ENCODE results near the gene SMPX.

Gene SMPX

DNA sequence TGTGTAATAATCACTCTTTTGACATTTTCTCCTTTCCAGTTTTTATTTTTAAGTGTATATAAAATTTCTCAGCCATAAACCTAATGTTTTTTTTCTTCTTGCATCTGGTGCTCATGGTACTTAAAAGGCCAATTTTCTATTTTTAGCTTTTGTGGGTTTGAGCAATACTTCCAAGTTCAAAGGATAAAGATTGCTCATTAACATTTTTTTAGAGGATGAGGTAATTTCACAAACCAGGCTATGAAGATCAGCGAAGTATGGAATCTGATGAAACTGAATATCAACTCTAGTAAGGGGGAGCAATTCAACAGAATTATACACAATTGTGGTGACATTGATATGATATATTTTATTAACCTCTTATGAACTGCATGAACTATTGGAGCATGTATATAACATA lies 74.0 kb downstream of the SMPX start:
- DNase-seq (ENCODE audit: low read depth), result peak; percentile 4
- no peak overlapping the region for H3K4me3 ChIP-seq (replicated peaks; ENCODE audit: low read depth, low read length)
- TF ChIP-seq, protein P1, sequence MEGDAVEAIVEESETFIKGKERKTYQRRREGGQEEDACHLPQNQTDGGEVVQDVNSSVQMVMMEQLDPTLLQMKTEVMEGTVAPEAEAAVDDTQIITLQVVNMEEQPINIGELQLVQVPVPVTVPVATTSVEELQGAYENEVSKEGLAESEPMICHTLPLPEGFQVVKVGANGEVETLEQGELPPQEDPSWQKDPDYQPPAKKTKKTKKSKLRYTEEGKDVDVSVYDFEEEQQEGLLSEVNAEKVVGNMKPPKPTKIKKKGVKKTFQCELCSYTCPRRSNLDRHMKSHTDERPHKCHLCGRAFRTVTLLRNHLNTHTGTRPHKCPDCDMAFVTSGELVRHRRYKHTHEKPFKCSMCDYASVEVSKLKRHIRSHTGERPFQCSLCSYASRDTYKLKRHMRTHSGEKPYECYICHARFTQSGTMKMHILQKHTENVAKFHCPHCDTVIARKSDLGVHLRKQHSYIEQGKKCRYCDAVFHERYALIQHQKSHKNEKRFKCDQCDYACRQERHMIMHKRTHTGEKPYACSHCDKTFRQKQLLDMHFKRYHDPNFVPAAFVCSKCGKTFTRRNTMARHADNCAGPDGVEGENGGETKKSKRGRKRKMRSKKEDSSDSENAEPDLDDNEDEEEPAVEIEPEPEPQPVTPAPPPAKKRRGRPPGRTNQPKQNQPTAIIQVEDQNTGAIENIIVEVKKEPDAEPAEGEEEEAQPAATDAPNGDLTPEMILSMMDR (IDR thresholded peaks at IDR 0.05; ENCODE audit: low read length, missing control alignments), result no peak

DNA sequence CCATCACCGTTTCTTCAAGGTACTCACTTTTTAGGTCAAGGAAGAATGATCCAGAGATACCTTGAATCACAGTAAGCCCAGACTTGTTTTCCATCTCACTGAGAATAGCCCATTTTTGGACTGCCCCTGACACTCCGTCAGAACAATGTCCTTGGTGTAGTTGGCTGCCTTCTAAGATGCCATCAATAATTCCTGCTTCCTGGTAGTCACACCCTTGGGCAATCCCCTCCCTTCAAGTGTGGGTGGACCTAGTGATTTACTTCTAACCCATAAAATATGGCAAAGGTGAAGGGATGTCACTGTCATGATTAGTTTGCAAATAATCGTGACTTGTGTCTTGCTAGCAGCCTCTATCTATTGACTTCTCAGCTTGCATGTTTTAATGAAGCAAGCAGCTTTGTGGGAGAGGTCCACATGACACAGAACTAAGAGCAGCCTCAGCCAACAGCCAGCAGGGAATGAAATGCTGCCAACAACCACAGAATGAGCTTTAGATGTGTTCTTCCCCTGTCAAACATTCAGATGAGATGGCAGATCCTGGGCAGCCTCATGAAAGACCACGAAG lies 79.8 kb downstream of the SMPX start:
- H3K4me3 ChIP-seq (replicated peaks; ENCODE audit: low read depth, low read length), result no peak overlapping the region
- DNase-seq (ENCODE audit: low read depth), result no peak
- TF ChIP-seq, protein P1 (IDR thresholded peaks at IDR 0.05; ENCODE audit: low read length, missing control alignments), result no peak

DNA sequence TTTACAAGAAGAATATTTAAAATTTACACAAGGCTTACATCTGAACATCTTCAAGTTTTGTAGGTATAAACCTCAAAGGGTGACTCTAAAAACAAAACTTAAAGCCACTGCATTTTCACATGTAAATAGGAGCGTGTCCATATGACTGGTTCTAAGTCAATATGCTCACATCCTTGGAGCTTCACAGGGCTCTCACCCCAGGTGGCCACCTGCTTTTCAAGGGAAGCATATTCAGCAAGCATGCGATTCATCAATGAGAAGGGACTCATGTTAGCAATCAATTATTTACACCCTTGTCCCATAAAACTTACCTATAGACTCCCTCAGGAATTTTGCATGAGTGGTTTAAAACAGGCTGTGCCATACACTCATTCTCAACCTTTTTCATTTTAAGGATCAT lies 82.0 kb downstream of the SMPX start:
- TF ChIP-seq, protein P1 (IDR thresholded peaks at IDR 0.05; ENCODE audit: low read length, missing control alignments), result no peak
- no peak for DNase-seq (ENCODE audit: low read depth)
- H3K4me3 ChIP-seq (replicated peaks; ENCODE audit: low read depth, low read length), result no peak overlapping the region

DNA sequence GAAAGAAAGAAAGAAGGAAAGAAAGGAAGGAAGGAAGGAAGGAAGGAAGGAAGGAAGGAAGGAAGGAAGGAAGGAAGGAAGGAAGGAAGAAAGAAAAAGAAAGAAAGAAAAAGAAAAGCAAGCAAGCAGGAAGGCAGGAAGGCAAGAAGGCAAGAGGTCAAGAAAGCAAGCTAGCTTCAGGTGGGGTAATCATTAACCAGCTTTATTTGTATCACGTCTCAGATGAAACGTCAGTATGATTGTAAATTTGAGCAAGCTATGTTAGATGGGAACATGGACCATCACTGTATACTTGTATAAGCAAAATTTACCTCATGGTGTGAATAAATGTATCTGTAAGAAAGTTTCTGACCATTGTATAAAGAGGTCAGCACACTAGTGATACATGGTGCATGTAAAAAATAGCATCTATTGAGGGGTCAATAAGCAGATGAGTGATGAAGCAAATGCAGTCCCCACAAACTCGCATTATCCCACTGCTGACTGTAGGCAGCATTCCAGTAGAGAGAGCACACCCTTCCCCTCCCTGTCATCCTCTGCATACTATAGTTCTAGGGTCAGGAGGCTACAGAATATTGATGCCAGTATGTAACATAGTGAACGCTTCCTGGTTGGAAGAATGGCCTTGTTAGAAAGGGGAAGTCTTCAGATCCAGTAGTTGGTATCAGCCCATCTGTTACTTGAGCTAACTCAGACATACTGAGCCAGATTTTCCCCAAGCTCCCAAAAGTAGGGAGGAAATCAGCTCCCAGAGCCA lies 83.3 kb downstream of the SMPX start:
- H3K4me3 ChIP-seq (replicated peaks; ENCODE audit: low read depth, low read length), result no peak overlapping the region
- DNase-seq (ENCODE audit: low read depth), result no peak
- TF ChIP-seq, protein P1 (IDR thresholded peaks at IDR 0.05; ENCODE audit: low read length, missing control alignments), result no peak

DNA sequence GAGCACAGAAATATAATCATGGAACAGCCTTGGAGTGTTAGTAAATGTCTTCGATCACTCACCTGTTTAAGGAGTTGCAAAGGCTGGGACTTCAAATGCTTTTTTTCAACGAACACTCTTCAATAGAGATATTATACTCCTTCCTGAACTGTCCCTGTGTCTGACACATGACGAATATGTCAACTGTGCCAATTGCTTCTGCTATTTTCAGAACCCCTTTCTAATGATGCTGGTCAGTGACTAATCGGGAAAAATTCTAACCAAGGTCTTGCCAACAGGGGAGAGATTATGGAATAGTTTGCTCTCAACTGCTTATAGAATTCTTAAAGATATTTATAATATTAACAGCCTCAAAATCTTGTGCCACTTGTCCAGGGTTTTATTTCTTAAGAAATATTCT lies 91.2 kb downstream of the SMPX start:
- TF ChIP-seq, protein P1 (IDR thresholded peaks at IDR 0.05; ENCODE audit: low read length, missing control alignments), result no peak
- DNase-seq (ENCODE audit: low read depth), result no peak

DNA sequence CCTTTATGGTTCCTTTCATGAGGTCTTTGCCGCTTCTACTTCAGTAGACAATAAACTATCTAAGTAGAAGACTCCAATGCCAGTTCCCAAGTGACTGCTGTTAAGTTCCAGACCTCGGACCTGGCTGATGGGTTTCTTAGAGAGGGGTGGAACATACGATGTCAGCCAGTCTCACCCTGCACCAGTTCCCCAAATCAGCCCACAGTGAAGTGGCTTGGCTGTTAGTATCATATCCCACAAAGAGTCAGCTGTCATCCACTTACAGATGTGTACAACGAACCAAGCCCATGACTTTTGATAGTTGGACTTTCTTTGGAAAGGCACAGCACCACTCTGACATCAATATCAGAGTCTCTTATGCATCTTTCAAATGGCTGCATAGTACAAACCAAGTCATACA lies 91.7 kb downstream of the SMPX start:
- no peak for DNase-seq (ENCODE audit: low read depth)
- TF ChIP-seq, protein P1 (IDR thresholded peaks at IDR 0.05; ENCODE audit: low read length, missing control alignments), result no peak
- no peak overlapping the region for H3K4me3 ChIP-seq (replicated peaks; ENCODE audit: low read depth, low read length)

More for the DNA sequence above, 91.2 kb downstream of the SMPX start:
- H3K4me3 ChIP-seq (replicated peaks; ENCODE audit: low read depth, low read length), result no peak overlapping the region

DNA sequence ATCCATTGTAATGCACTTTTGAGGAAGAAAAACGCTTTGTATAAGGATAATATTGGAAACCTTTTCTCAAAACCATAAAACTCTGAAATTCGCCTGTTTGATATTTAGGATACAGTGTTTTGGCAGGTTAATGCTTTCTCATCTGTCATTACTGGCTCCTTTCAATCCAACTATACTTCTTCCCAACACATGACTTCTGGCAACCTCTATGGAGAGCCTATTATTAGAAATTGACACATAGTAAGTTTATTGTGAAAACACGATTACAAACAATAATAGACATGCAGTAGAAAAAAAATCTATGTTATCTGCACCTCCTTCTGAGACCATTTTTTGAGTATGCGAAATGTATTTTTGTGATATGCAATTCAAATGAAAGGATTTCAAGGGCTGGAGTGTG lies 95.2 kb downstream of the SMPX start:
- DNase-seq (ENCODE audit: low read depth), result no peak
- TF ChIP-seq, protein P1 (IDR thresholded peaks at IDR 0.05; ENCODE audit: low read length, missing control alignments), result no peak
- H3K4me3 ChIP-seq (replicated peaks; ENCODE audit: low read depth, low read length), result no peak overlapping the region
